Skeletal muscle tissue (tissue), 4 donors: ENCODE data around the gene PER1. TPM values are rescaled to one million over a fixed set of nuclear protein-coding genes. Genes with fewer than 3 reads are reported as not detected.

Source experiments
- H3K27ac ChIP-seq: one replicate; pipeline ENCODE4 v1.7.0; 2013; ENCODE audit warnings: mild to moderate bottlenecking, low read depth, low read length, inconsistent platforms
- H3K27me3 ChIP-seq, 3 donors: one replicate each; pipeline ENCODE4 v1.7.0; 2013; ENCODE audit warnings: low read length in 3 of 3; ENCODE audit not compliant: control insufficient read depth in 3 of 3, insufficient read depth in 3 of 3
- H3K36me3 ChIP-seq, 3 donors: one replicate each; pipeline ENCODE4 v1.7.0; 2013; ENCODE audit warnings: low read length in 3 of 3; ENCODE audit not compliant: control insufficient read depth in 3 of 3, insufficient read depth in 3 of 3
- H3K4me1 ChIP-seq, 3 donors: one replicate each; pipeline ENCODE4 v1.7.0; 2013; ENCODE audit warnings: low read length in 3 of 3, mild to moderate bottlenecking in 3 of 3; ENCODE audit not compliant: control insufficient read depth in 3 of 3, insufficient read depth in 3 of 3
- H3K4me3 ChIP-seq, 3 donors: one replicate each; pipeline ENCODE4 v1.7.0; 2013; ENCODE audit warnings: low read length in 3 of 3
- H3K9ac ChIP-seq, 3 donors: one replicate each; pipeline ENCODE4 v1.7.0; 2013; ENCODE audit warnings: low read length in 3 of 3, mild to moderate bottlenecking in 3 of 3, moderate library complexity in 2 of 3, low read depth in 1 of 3
- H3K9me3 ChIP-seq, 3 donors: one replicate each; pipeline ENCODE4 v1.7.0; 2013; ENCODE audit warnings: low read length in 3 of 3; ENCODE audit not compliant: control insufficient read depth in 3 of 3
- total RNA-seq: library from RNA; depleted of rRNA; stranded (reverse); fragments of >200 nt; gene quantifications from one replicate; pipeline ENCODE4 v1.2.3, GENCODE V29; 2014
- donor health status: Osteomylitis.

PER1 gene
- total RNA-seq, 1 donor from 2014 or later, result 37.1 TPM

DNA sequence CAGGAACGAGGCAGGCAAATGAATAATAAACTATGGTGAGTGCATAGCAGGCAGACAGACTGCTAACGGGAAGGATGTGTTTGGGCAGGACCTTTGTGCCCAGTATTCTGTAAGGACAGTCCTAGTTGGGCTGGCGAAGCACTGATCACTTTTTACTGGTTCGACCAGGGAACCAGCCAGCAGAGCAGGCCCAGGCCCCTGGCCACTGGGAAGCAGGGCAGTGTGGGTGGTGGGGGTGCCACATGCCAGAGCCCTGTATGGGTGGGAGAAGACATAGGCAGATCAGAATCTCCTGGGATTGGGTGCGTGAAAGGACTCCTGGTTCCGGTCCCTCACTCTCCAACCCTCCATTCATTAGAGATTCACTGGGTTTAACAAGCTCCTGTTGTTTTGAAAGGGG lies 14.5 kb upstream of the PER1 start:
- H3K27me3 ChIP-seq, result no peaks in the 10 kb centered on the region
- H3K4me1 ChIP-seq, result peaks cover 23 to 30% (median 26%) of the 10 kb centered on the region in 3 donors
- H3K27ac ChIP-seq, result no peak overlapping the region
- peaks cover 2 to 3% (median 2%) of the 10 kb centered on the region in 3 donors for H3K36me3 ChIP-seq
- peak overlapping the region in 1 of 3 donors; percentile 8 for H3K9ac ChIP-seq
- no peaks in the 10 kb centered on the region for H3K9me3 ChIP-seq
- no peak overlapping the region for H3K4me3 ChIP-seq

DNA sequence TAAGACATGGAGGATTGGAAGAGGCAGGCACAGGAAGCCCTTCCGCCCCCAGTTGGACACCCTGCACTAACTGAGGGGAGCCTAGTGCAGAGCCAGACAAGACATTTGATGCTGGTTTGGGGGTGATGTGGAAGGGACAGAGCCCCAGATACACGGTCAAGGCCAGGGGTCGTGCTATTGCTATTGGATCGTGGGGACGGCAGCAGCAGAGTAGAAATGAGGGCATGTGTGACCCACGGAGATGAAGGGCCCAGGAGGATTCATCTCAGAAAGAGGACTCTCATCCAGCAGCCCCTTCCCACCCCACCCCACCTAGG lies 12.6 kb upstream of the PER1 start:
- H3K9me3 ChIP-seq, result no peaks in the 10 kb centered on the region
- peaks cover 35 to 45% (median 39%) of the 10 kb centered on the region in 3 donors for H3K4me1 ChIP-seq
- H3K4me3 ChIP-seq, result peak overlapping the region; percentile 15 to 77 (median 35)
- H3K9ac ChIP-seq, result peak overlapping the region in 2 of 3 donors; percentile 84 to 99
- H3K27ac ChIP-seq, result peak overlapping the region; percentile 99
- peaks cover 17 to 20% (median 18%) of the 10 kb centered on the region in 3 donors for H3K36me3 ChIP-seq
- H3K27me3 ChIP-seq, result no peaks in the 10 kb centered on the region

- peak overlapping the region; percentile 82 to 99 (median 84) for H3K9ac ChIP-seq
- H3K9me3 ChIP-seq, result no peaks in the 10 kb centered on the region
- H3K27me3 ChIP-seq, result no peaks in the 10 kb centered on the region
- peaks cover 20 to 23% (median 23%) of the 10 kb centered on the region in 3 donors for H3K36me3 ChIP-seq
- peak overlapping the region; percentile 99 for H3K27ac ChIP-seq
- peak overlapping the region; percentile 15 to 77 (median 70) for H3K4me3 ChIP-seq
- H3K4me1 ChIP-seq, result peaks cover 38 to 51% (median 43%) of the 10 kb centered on the region in 3 donors
Measured at GRCh38 chr17:8163978-8164814, 12.0 kb upstream of the PER1 start.

GRCh38 chr17:8162997-8163977 lies 11.1 kb upstream of the PER1 start:
- H3K4me1 ChIP-seq, result peaks cover 43 to 57% (median 48%) of the 10 kb centered on the region in 3 donors
- H3K9ac ChIP-seq, result peak overlapping the region; percentile 82 to 99 (median 84)
- peak overlapping the region; percentile 61 to 77 (median 70) for H3K4me3 ChIP-seq

GRCh38 chr17:8162233-8162996 lies 10.2 kb upstream of the PER1 start, which contains the start of gene VAMP2:
TSS of gene VAMP2 (minus strand) at chr17:8162948. CDS start at chr17:8162879, 69 bp downstream.
- peaks cover 45 to 57% (median 49%) of the 10 kb centered on the region in 3 donors for H3K4me1 ChIP-seq
- H3K9ac ChIP-seq, result peak within 1 kb of the TSS; percentile 92 to 99 (median 97)

More at GRCh38 chr17:8162997-8163977, 11.1 kb upstream of the PER1 start:
- Histone ChIP-seq H3K36me3 (peaks cover 20 to 23% (median 23%) of the 10 kb centered on the region in 3 donors), H3K27me3 (no peaks in the 10 kb centered on the region), H3K27ac (peak overlapping the region; percentile 99), H3K9me3 (no peaks in the 10 kb centered on the region)

DNA sequence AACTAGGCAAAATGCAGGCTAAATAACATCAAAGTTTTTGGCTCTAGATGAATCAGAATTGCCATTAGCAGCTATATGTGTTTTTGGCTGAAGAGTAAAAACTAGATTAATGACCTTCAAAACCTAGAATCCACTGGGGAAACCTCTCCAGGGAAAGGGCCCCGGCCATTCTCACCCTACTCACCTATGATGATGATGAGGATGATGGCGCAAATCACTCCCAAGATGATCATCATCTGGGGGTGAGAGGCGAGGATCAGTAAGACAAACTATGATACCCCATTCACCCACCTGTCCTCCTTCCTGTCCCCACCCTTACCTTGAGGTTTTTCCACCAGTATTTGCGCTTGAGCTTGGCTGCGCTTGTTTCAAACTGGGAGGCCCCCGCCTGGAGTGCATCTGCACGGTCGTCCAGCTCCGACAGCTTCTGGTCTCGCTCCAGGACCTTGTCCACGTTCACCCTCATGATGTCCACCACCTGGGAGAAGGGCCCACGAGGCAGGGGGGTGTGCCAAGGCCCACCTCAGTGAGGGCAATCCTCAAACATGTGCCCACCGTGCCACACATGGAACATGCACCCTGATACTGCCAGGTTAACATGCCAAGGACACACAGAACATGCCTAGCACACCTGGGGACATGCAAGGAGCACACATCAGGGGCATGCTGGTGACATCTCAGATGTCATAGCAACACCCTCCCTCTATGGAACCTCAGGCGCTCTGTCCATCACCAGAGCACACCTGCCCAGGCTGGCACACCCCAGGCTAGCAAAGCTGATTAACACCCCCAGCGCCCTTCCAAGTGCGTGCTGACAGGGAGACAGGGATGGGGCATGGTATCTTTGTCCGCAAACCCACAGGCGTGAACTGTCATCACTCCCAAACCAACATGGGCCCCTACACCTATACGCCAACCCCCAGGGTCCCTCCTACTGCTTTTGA lies 9.4 kb upstream of the PER1 start:
- Histone ChIP-seq H3K4me3 (peak overlapping the region; percentile 85 to 96 (median 89)), H3K4me1 (peaks cover 51 to 61% (median 53%) of the 10 kb centered on the region in 3 donors), H3K9me3 (no peaks in the 10 kb centered on the region), H3K36me3 (peaks cover 20 to 23% (median 23%) of the 10 kb centered on the region in 3 donors), H3K9ac (peak overlapping the region; percentile 92 to 99 (median 97)), H3K27ac (peak overlapping the region; percentile 99), H3K27me3 (no peaks in the 10 kb centered on the region)

More at GRCh38 chr17:8162233-8162996, 10.2 kb upstream of the PER1 start, which contains the start of gene VAMP2:
- no peaks in the 10 kb centered on the region for H3K9me3 ChIP-seq
- H3K36me3 ChIP-seq, result peaks cover 20 to 23% (median 23%) of the 10 kb centered on the region in 3 donors
- H3K27ac ChIP-seq, result peak within 1 kb of the TSS; percentile 99
- H3K27me3 ChIP-seq, result no peaks in the 10 kb centered on the region
- peak within 1 kb of the TSS; percentile 85 to 96 (median 89) for H3K4me3 ChIP-seq

GRCh38 chr17:8160741-8161221 lies 8.6 kb upstream of the PER1 start:
- Histone ChIP-seq H3K4me1 (peaks cover 51 to 62% (median 53%) of the 10 kb centered on the region in 3 donors), H3K9me3 (no peaks in the 10 kb centered on the region), H3K9ac (peak overlapping the region; percentile 62 to 99 (median 92)), H3K27me3 (no peaks in the 10 kb centered on the region), H3K4me3 (peak overlapping the region in 2 of 3 donors; percentile 52 to 89), H3K36me3 (peaks cover 20 to 25% (median 23%) of the 10 kb centered on the region in 3 donors), H3K27ac (peak overlapping the region; percentile 99)

- H3K9me3 ChIP-seq, result no peaks in the 10 kb centered on the region
- H3K4me3 ChIP-seq, result no peak overlapping the region
- no peak overlapping the region for H3K9ac ChIP-seq
- no peak overlapping the region for H3K27ac ChIP-seq
- no peaks in the 10 kb centered on the region for H3K27me3 ChIP-seq
- peaks cover 53 to 67% (median 54%) of the 10 kb centered on the region in 3 donors for H3K4me1 ChIP-seq
- H3K36me3 ChIP-seq, result peaks cover 20 to 26% (median 23%) of the 10 kb centered on the region in 3 donors
Measured at GRCh38 chr17:8160224-8160577, 8.0 kb upstream of the PER1 start.
